ENCODE measurements around the gene IRF2BP2. TPM values are rescaled to one million over a fixed set of nuclear protein-coding genes. Genes with fewer than 3 reads are reported as not detected.

Gene IRF2BP2
- total RNA-seq, 2 donors from 2014 or later = 157 to 164 TPM

- no peak for DNase-seq
- H3K9me3 ChIP-seq = no peaks in the 10 kb centered on the region
- intact Hi-C loops (cut with DNase I) = no loop called here
- H3K27me3 ChIP-seq = no peaks in the 10 kb centered on the region
- TF ChIP-seq CTCF (IDR thresholded peaks at IDR 0.05) = no peak
- H3K27ac ChIP-seq = no peak overlapping the region
- no peak overlapping the region for H3K9ac ChIP-seq (ENCODE audit: low read depth in 2 of 2, low read length in 2 of 2)
- no peak overlapping the region for H3K4me3 ChIP-seq
- H3K4me1 ChIP-seq = peaks cover 15% of the 10 kb centered on the region
- no peaks in the 10 kb centered on the region for H3K36me3 ChIP-seq
Observed at GRCh38 chr1:234617131-234617985, 7.4 kb upstream of the IRF2BP2 start.

- H3K27me3 ChIP-seq = no peaks in the 10 kb centered on the region
- TF ChIP-seq CTCF (IDR thresholded peaks at IDR 0.05) = no peak
- no peaks in the 10 kb centered on the region for H3K36me3 ChIP-seq
- no peak overlapping the region for H3K4me3 ChIP-seq
- H3K9ac ChIP-seq (ENCODE audit: low read depth in 2 of 2, low read length in 2 of 2) = peak overlapping the region in 1 of 2 donors; percentile 41
- H3K4me1 ChIP-seq = peaks cover 20% of the 10 kb centered on the region
- H3K9me3 ChIP-seq = no peaks in the 10 kb centered on the region
- H3K27ac ChIP-seq = no peak overlapping the region
- intact Hi-C loops (cut with DNase I) = no loop called here
- DNase-seq = no peak
Observed at GRCh38 chr1:234616644-234617043, 6.7 kb upstream of the IRF2BP2 start.

GRCh38 chr1:234614081-234614489 lies 4.1 kb upstream of the IRF2BP2 start:
- Histone ChIP-seq H3K27me3 (no peaks in the 10 kb centered on the region), H3K4me1 (peaks cover 15% of the 10 kb centered on the region), H3K27ac (peak overlapping the region; percentile 100), H3K9ac (ENCODE audit: low read depth in 2 of 2, low read length in 2 of 2) (peak overlapping the region; percentile 19 to 100), H3K9me3 (no peaks in the 10 kb centered on the region), H3K4me3 (no peak overlapping the region), H3K36me3 (no peaks in the 10 kb centered on the region)
- no peak for DNase-seq
- TF ChIP-seq CTCF (IDR thresholded peaks at IDR 0.05) = no peak
- intact Hi-C loops (cut with DNase I) = no loop called here

GRCh38 chr1:234613128-234613875 lies 3.3 kb upstream of the IRF2BP2 start:
- DNase-seq = no peak
- H3K9ac ChIP-seq (ENCODE audit: low read depth in 2 of 2, low read length in 2 of 2) = peak overlapping the region; percentile 52 to 100
- intact Hi-C loops (cut with DNase I) = no loop called here
- no peaks in the 10 kb centered on the region for H3K27me3 ChIP-seq
- H3K9me3 ChIP-seq = no peaks in the 10 kb centered on the region
- peaks cover 15% of the 10 kb centered on the region for H3K4me1 ChIP-seq
- H3K36me3 ChIP-seq = no peaks in the 10 kb centered on the region
- no peak for TF ChIP-seq CTCF (IDR thresholded peaks at IDR 0.05)
- peak overlapping the region; percentile 2 for H3K4me3 ChIP-seq
- H3K27ac ChIP-seq = peak overlapping the region; percentile 100

GRCh38 chr1:234612352-234613127 lies 2.6 kb upstream of the IRF2BP2 start:
- peak; percentile 96 for DNase-seq
- H3K9ac ChIP-seq (ENCODE audit: low read depth in 2 of 2, low read length in 2 of 2) = peak overlapping the region; percentile 90 to 100
- peaks cover 15% of the 10 kb centered on the region for H3K4me1 ChIP-seq
- no peaks in the 10 kb centered on the region for H3K27me3 ChIP-seq
- intact Hi-C loops (cut with DNase I) = no loop called here
- H3K4me3 ChIP-seq = peak overlapping the region; percentile 2
- no peak for TF ChIP-seq CTCF (IDR thresholded peaks at IDR 0.05)
- peak overlapping the region; percentile 100 for H3K27ac ChIP-seq
- H3K36me3 ChIP-seq = no peaks in the 10 kb centered on the region
- no peaks in the 10 kb centered on the region for H3K9me3 ChIP-seq

Data from colonic mucosa (tissue), 4 donors.